Esophagus muscularis mucosa (tissue), 4 donors: ENCODE results near the gene SDC1. TPM values are rescaled to one million over a fixed set of nuclear protein-coding genes. Genes with fewer than 3 reads are reported as not detected.

Experiments
- DNase-seq: peaks from one replicate; pipeline ENCODE4 v3.0.0-alpha.2; 2017; ENCODE audit errors: extremely low spot score
- H3K27ac ChIP-seq, 4 donors: fragments of 200-600 bp; sonication (generic); replicated peaks in 1 of 4; 1 replicate in 3 of 4; 2 replicates in 1 of 4; pipeline ENCODE4 v1.5.1; 2016 to 2019; ENCODE audit warnings: mild to moderate bottlenecking in 1 of 4
- H3K27me3 ChIP-seq, 4 donors: fragments of 200-600 bp; sonication (generic); one replicate each; pipeline versions ENCODE4 v1.5.1 to v1.6.0; 2016 to 2019
- H3K36me3 ChIP-seq, 4 donors: fragments of 200-600 bp; sonication (generic); one replicate each; pipeline ENCODE4 v1.5.1; 2016 to 2019
- H3K4me1 ChIP-seq, 4 donors: fragments of 200-600 bp; sonication (generic); one replicate each; pipeline ENCODE4 v1.5.1; 2016 to 2019
- H3K4me3 ChIP-seq, 4 donors: fragments of 200-600 bp; sonication (generic); 1 replicate in 2 of 4; 2 replicates in 2 of 4; pipeline ENCODE4 v1.5.1; 2016 to 2019; ENCODE audit warnings: mild to moderate bottlenecking in 4 of 4, moderate library complexity in 1 of 4
- H3K9me3 ChIP-seq, 4 donors: fragments of 200-600 bp; sonication (generic); 1 replicate in 3 of 4; 2 replicates in 1 of 4; pipeline ENCODE4 v1.5.1; 2016 to 2019
- EP300 ChIP-seq: sonication (generic); formaldehyde crosslinking; IDR thresholded peaks from one replicate; pipeline ENCODE4 v1.6.1; 2017; ENCODE audit warnings: antibody characterized with exemption
- POLR2A ChIP-seq: fragments of 450-650 bp; IDR thresholded peaks from one replicate; pipeline ENCODE4 v1.6.1; 2017; ENCODE audit warnings: antibody characterized with exemption, moderate library complexity, mild to moderate bottlenecking, low read depth
- POLR2AphosphoS5 ChIP-seq, 2 donors: sonication (generic); formaldehyde crosslinking; IDR thresholded peaks; one replicate each; pipeline ENCODE4 v1.6.1; 2017; ENCODE audit warnings: antibody characterized with exemption in 2 of 2
- WGBS: methylation state at CpG from one replicate; pipeline ENCODE4 v1.1.5; 2018; 5-methylcytosine and 5-hydroxymethylcytosine counted together
- intact Hi-C: fragments of 100-400 bp; cut with DNase I; formaldehyde crosslinking; loops from one replicate; pipeline ENCODE4 v1.15.1; 2023
- total RNA-seq, 4 donors: library from RNA; depleted of rRNA; stranded (reverse); fragments of >200 nt; gene quantifications; one replicate each; pipeline versions ENCODE4 v1.1.0 to v1.2.1, GENCODE V29; 2016
- TF ChIP-seq, protein P1 (sequence below), 3 experiments: fragments of 200-600 bp in 2 of 3; fragments of 450-650 bp in 1 of 3; sonication (generic) in 2 of 3; IDR thresholded peaks; one replicate each; pipeline ENCODE4 v1.5.1; 2017 to 2019; ENCODE audit warnings: antibody characterized with exemption in 3 of 3, mild to moderate bottlenecking in 2 of 3, moderate library complexity in 1 of 3

Gene SDC1
- total RNA-seq, 4 donors from 2014 or later, result 0.33 to 1.6 (median 0.47) TPM

- DNase-seq, result no peak
- 79% methylated on average over 3 of the region's 3 CpGs for WGBS
- Histone ChIP-seq H3K36me3 (no peaks in the 10 kb centered on the region), H3K27ac (no peak overlapping the region), H3K4me1 (peaks cover 16 to 34% (median 29%) of the 10 kb centered on the region in 4 donors), H3K27me3 (peaks cover 0 to 16% (median 0%) of the 10 kb centered on the region in 4 donors), H3K4me3 (no peak overlapping the region), H3K9me3 (no peaks in the 10 kb centered on the region)
- intact Hi-C loops, result loop anchor here (10.0 kb wide), 2 partner anchors 87 to 117 kb away; no protein-coding TSS in a partner anchor
- TF ChIP-seq, protein P1, sequence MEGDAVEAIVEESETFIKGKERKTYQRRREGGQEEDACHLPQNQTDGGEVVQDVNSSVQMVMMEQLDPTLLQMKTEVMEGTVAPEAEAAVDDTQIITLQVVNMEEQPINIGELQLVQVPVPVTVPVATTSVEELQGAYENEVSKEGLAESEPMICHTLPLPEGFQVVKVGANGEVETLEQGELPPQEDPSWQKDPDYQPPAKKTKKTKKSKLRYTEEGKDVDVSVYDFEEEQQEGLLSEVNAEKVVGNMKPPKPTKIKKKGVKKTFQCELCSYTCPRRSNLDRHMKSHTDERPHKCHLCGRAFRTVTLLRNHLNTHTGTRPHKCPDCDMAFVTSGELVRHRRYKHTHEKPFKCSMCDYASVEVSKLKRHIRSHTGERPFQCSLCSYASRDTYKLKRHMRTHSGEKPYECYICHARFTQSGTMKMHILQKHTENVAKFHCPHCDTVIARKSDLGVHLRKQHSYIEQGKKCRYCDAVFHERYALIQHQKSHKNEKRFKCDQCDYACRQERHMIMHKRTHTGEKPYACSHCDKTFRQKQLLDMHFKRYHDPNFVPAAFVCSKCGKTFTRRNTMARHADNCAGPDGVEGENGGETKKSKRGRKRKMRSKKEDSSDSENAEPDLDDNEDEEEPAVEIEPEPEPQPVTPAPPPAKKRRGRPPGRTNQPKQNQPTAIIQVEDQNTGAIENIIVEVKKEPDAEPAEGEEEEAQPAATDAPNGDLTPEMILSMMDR (IDR thresholded peaks at IDR 0.05), result no peak
- TF ChIP-seq POLR2AphosphoS5 (IDR thresholded peaks at IDR 0.05) (no peak), POLR2A (no peak), EP300 (no peak)
Measured at GRCh38 chr2:20221555-20221973, 3.4 kb downstream of the SDC1 start.

DNA sequence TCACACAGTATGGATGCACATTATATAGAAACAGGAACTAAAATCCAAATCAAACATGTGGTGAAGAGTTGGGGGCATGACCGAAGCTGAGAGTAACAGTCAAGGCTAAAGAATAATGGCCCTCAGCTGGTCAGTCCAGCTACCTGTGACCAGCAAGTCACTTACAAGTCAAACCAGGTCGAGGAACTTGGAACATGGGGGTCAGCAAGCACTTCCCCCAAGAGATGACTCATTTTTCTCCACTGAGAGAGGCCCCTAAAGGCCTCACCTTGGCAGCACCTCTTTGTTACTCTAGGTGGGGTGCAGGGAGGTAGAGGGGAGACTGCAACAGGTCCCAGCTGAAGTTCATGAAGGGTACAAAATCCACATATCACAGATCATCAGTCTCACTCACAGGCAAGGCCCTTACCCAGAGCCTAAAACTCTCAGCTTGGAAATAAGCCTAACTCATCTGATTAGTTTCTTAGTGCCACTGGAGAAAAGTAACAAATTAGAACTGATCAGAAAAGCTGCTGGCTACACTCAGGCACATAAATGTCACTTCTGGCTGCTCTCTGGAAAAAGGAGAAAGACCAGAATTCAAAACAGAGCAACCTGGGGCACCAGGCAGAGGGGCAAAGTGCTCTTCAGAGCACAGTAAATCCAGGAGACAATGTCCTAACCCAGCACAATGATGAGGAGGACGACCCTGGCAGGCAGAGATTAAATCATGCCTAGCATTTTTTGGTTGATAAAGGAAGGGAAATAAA is 4.0 kb downstream of the SDC1 start:
- Histone ChIP-seq H3K4me3 (no peak overlapping the region), H3K36me3 (no peaks in the 10 kb centered on the region), H3K27me3 (peaks cover 0 to 10% (median 0%) of the 10 kb centered on the region in 4 donors), H3K9me3 (no peaks in the 10 kb centered on the region), H3K4me1 (peaks cover 16 to 33% (median 29%) of the 10 kb centered on the region in 4 donors), H3K27ac (no peak overlapping the region)
- TF ChIP-seq, protein P1 (IDR thresholded peaks at IDR 0.05), result no peak
- TF ChIP-seq POLR2AphosphoS5 (IDR thresholded peaks at IDR 0.05) (no peak), POLR2A (no peak), EP300 (no peak)
- intact Hi-C loops, result loop anchor here (10.0 kb wide), 2 partner anchors 86 to 116 kb away; no protein-coding TSS in a partner anchor
- WGBS, result 86% methylated on average over 3 of the region's 3 CpGs
- DNase-seq, result no peak

GRCh38 chr2:20219763-20220380 is 5.1 kb downstream of the SDC1 start:
- H3K27ac ChIP-seq, result no peak overlapping the region
- TF ChIP-seq POLR2AphosphoS5 (IDR thresholded peaks at IDR 0.05) (no peak), POLR2A (no peak), EP300 (no peak)
- TF ChIP-seq, protein P1 (IDR thresholded peaks at IDR 0.05), result no peak
- peaks cover 9 to 22% (median 19%) of the 10 kb centered on the region in 4 donors for H3K4me1 ChIP-seq
- intact Hi-C loops, result loop anchor here (10.0 kb wide), 2 partner anchors 85 to 115 kb away; no protein-coding TSS in a partner anchor
- H3K9me3 ChIP-seq, result no peaks in the 10 kb centered on the region
- H3K4me3 ChIP-seq, result no peak overlapping the region
- 98% methylated on average over 5 of the region's 13 CpGs for WGBS
- DNase-seq, result no peak
- peaks cover 0 to 7% (median 0%) of the 10 kb centered on the region in 4 donors for H3K27me3 ChIP-seq
- H3K36me3 ChIP-seq, result no peaks in the 10 kb centered on the region

DNA sequence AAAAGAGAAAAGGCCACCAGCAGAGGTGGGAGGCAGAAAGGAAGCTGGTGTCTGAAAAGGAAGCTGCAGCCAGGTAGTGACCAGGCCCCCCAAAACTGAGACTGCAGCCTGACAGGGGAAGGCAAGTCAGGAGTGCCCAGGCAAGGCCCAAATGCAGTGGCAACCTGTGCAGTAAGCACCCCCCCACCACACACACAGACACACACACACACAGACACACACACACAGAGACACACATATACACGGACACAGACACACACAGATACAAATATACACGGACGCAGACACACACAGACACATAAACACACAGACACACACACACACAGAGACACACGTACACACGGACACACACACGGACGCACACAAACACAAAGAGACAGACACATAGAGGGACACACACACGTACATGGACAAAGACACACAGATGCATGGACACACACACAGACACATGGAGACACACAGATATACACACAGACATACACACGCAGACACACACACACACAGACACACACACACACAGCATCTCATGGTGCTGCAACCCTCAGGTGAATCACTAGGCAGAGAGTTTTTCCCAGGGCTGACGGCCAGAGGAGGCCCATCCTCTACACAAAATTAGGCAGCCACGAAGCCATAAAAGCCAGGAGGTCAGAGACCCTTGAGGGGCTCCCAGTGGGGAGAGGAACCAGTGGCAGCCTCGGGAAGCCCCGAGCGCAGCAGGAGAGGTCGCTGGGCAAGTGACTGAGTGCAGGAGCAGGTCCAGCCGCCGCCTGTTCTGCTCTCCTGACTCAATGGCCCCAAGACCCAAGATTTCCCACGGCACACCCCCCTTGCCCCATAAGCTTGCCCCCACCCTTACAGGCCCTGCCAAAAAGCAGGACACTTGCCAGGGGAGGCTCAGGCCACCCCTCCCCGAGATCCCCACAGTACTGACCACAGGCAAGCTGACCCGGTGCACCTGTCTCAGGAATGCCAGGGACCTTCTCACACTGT is 6.3 kb downstream of the SDC1 start:
- Histone ChIP-seq H3K4me1 (peaks cover 7 to 10% (median 8%) of the 10 kb centered on the region in 4 donors), H3K36me3 (no peaks in the 10 kb centered on the region), H3K9me3 (no peaks in the 10 kb centered on the region), H3K27me3 (no peaks in the 10 kb centered on the region), H3K4me3 (no peak overlapping the region), H3K27ac (no peak overlapping the region)
- intact Hi-C loops, result no loop called here
- 95% methylated on average over 20 of the region's 20 CpGs for WGBS
- DNase-seq, result no peak
- TF ChIP-seq POLR2AphosphoS5 (IDR thresholded peaks at IDR 0.05) (no peak), EP300 (no peak), POLR2A (no peak)
- TF ChIP-seq, protein P1 (IDR thresholded peaks at IDR 0.05), result no peak
